HG03064 (cell line): ENCODE measurements around the gene TNFRSF19.
A peak's percentile ranks its signal among the peaks of the same experiment; 100 is the strongest.
"Not testable (repeated sequence)": the region's sequence is repeated elsewhere in the genome, so short reads cannot be mapped to it uniquely, and the experiment has no call there.

ENCODE experiments used
- ATAC-seq: cut with Tn5 transposase; IDR thresholded peaks from one replicate; pipeline ENCODE4 v1.9.1; 2021; ENCODE audit warnings: low read depth; ENCODE audit not compliant: unreplicated experiment

Gene TNFRSF19

GRCh38 chr13:23677679-23678288 is 107.6 kb downstream of the TNFRSF19 start:
- ATAC-seq, result not testable (repeated sequence)

- no peak for ATAC-seq
Observed at GRCh38 chr13:23678795-23679194, 108.6 kb downstream of the TNFRSF19 start.

- ATAC-seq, result no peak
Observed at GRCh38 chr13:23679220-23679619, 109.0 kb downstream of the TNFRSF19 start.

GRCh38 chr13:23680845-23681669 is 110.8 kb downstream of the TNFRSF19 start:
- ATAC-seq, result no peak

DNA sequence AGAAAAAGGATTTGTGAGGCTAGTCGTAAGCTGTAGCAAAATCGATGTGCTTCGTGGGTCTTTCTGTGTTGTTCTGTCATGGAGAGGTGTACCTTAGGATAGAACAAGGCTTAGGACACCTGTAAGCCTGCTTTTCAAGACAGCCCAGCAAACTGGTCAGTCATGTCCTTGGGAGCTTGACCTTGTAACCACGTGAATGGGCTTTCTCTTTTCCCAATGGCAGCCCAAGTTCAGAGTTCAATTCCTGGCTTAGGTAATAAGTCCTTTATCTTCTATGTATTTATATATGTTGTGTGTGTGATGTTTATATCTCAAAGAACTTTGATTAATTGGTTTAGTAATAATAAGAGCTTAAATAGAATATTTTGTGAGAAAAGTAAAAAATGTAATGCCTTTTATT is 112.9 kb downstream of the TNFRSF19 start:
- no peak for ATAC-seq

- no peak for ATAC-seq
Observed at GRCh38 chr13:23684647-23685046, 114.4 kb downstream of the TNFRSF19 start.

GRCh38 chr13:23685416-23685815 is 115.2 kb downstream of the TNFRSF19 start:
- ATAC-seq, result no peak

DNA sequence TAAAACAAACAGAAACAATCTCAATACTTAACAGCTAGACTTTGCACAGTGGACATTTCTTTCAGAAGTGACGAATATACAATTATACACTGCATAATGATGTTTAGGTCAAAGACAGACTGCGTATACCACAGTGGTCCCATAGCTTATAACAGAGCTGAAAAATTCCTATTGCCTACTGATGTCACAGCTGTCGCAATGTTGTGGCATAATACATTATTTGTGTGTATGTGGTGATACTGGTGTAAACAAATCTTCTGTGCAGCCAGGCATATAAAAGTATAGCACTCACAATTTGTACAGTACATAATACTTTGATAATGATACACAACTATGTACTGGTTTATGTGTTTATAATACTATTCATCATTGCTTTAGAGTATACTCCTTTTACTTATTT is 116.7 kb downstream of the TNFRSF19 start:
- no peak for ATAC-seq

GRCh38 chr13:23687614-23688013 is 117.4 kb downstream of the TNFRSF19 start:
- ATAC-seq, result no peak

DNA sequence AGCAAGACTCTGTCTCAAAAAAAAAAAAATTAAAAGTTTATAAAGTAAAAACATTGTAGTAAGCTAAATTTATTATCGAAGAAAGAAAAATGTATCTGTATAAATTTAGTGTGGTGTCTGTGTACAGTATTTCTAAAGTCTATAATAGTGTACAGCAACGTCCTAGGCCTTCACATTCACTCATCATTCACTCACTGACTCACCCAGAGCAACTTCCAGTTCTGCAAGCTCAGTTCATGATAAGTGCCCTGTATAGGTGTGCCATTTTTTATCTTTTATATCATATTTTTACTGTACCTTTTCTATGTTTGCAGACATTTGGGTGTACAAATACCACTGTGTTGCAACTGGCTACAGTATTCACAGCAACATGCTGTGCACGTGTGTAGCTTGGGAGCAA is 118.1 kb downstream of the TNFRSF19 start:
- ATAC-seq, result no peak

GRCh38 chr13:23690668-23691067 is 120.5 kb downstream of the TNFRSF19 start:
- ATAC-seq, result no peak

DNA sequence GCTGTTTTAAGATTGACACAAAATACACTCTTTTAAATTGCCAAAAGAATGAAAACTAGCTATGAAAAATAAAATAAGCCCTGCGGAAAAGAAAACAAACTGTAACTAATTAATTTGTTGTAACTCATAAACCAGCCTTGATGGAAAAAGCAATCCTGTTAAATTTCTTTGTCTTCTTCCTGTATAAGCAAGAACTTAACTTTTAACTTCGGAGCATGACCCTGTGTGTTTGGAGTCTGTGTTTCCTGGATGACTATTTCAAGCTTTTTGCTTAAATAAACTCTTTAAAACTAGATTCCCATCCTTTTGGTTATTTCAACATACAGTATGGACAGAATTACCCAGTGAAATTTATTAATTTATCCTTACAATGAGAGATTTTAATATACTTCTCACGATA is 122.6 kb downstream of the TNFRSF19 start:
- ATAC-seq, result no peak

DNA sequence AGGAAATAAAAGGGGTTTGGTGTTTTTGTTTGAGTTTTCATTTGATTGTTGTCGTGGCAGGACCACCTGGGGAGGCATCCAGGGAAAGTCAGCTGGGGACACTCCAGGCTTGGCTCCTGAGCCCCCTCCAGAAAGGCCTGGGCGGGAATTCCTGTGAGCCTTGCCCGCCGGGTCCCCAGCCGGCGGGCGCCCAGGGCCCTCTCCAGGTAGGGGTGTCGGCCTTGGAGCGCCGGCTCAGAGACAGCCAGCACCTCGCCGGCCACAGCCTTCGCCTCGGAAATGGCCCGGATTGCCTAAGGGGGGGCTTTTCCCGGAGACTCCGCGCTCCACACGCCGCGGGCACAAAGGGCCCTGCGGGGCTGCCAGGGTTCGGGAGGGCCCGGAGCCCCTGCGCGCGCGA is 125.0 kb downstream of the TNFRSF19 start:
- ATAC-seq, result no peak

DNA sequence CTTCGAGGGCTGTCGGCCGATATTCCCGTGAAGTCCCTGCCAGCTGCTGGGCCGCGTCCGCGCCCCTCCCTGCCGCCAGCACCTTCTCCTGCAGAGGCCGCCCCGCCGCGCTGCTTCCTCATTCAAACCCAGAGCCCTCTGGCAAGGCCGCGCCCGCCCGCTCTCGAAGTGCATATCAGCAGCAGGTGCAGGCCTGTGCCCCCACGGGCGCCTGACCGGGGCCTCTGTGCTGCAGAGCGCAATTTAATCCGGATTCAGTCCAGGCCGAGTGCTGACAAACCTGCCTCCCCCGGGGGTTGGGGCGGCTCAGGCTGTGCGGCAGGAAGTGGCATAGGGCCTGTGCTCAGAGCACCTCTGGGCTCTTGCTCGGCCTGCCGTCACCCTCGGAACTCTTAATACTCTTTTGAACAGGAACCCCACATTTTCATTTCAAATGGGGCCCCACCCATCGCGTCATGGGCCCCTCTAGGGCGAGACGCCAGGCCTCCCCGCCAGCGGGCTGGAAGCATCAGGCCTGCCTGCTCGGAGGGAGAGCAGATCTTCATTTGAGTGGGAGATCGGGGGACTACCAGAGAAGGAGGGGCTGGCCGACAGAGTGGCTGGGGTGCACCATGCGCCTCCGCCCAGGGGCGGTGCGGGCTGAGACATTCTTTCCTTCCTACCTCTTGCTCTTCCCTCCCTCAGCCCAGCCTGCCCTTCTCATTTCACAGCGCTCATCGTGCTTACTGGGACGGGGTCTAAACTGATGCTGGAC is 125.7 kb downstream of the TNFRSF19 start:
- ATAC-seq, result peak; percentile 94

DNA sequence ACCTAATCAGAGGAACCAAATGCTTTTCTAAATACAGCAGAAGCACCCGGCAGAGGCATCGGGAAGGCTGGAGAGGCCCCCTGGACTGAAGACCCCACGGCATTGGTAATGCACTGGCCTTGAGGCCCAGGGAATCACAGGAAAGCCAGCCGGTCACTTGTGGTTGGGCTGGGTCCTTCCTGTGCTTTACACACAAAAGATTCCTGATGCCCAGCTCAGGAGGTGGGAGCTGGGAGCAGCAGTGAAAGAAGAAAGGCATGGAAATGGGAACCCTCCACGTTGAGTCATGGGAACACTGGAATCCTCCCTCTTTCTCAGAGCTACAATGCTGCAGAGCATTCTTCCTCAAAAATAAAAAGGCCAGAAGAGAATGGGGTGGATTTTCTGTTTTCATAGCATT is 126.4 kb downstream of the TNFRSF19 start:
- no peak for ATAC-seq

GRCh38 chr13:23697772-23698313 is 127.6 kb downstream of the TNFRSF19 start:
- no peak for ATAC-seq

DNA sequence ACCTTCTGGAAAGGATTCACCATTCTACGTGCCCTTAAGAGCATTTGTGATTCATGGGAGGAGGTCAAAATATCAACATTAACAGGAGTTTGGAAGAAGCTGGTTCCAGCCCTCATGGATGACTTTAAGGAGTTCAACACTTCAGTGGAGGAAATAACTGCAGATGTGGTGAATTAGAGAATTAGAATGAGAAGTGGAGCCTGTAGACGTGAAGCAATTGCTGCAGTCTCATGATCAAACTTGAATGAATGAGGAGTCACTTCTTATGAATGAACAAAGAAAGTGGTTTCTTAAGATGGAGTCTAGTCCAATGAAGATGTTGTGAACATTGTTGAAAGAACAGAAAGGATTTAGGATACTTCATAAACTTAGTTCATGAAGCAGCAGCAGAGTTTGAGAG is 129.1 kb downstream of the TNFRSF19 start:
- ATAC-seq, result no peak

- ATAC-seq, result no peak
Observed at GRCh38 chr13:23701186-23701585, 131.0 kb downstream of the TNFRSF19 start.

- no peak for ATAC-seq
Observed at GRCh38 chr13:23701636-23702035, 131.4 kb downstream of the TNFRSF19 start.

GRCh38 chr13:23703246-23703860 is 133.1 kb downstream of the TNFRSF19 start:
- no peak for ATAC-seq

DNA sequence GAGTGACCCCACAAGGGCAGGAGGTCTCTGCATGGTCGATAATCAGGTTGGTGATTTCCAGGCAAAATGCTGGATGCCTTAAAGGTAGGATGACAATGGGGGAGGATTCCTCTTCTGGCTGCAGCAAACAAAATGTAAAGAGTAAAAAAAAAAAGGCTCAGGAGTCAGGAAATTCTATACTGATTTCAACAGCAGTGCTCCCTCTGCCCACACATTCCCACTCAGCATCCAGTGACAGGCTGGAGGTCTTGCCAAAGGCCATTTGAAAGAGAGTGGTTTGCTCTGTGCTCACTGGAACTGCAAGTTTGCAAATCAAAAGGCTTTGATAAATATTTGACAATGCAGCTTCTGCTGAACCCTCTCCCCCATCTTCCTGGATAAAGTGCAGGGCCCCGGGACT is 135.4 kb downstream of the TNFRSF19 start:
- ATAC-seq, result no peak
